GM10266 (cell line): Measurements from ENCODE around the gene FAM117A.
A peak's percentile ranks its signal among the peaks of the same experiment; 100 is the strongest.
"Not testable (repeated sequence)": the region's sequence is repeated elsewhere in the genome, so short reads cannot be mapped to it uniquely, and the experiment has no call there.

Experiments used
- DNase-seq: peaks from one replicate; pipeline ENCODE4 v3.0.0; 2012; ENCODE audit errors: extremely low spot score
- TF ChIP-seq, protein P1 (sequence below): IDR thresholded peaks from 2 replicates; pipeline ENCODE4 v1.5.1; 2012; ENCODE audit warnings: mild to moderate bottlenecking, low read depth; ENCODE audit not compliant: control insufficient read depth, insufficient read depth; ENCODE audit errors: missing control alignments

FAM117A gene

DNA sequence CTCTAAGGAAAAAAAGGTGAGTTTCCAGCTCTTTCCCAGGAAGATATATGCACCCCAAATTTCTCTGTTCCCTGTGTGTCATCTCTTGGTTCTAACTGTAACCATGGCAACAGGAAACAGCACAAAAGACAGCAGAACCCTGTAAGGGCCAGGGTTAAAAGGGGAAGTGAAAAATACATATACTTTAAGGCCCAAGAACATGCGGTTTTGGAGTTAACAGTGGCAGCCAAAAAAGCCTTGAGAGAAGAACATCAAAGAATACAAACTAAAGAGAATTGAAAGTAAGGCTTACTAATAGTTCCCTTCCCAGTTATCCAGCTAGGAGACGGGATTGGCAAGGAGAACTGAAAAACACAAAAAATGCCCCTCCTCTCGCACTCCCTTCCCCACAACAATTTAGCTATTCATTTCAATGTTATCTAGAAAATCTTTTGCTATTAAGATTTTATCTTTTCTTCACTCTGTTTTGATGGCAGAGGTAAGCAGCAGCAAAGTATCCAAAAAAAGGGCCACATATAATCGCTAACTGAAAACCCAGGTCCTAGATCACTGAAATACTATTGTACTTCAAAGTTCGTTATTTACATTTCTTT is 87.6 kb downstream of the FAM117A start:
- TF ChIP-seq, protein P1, sequence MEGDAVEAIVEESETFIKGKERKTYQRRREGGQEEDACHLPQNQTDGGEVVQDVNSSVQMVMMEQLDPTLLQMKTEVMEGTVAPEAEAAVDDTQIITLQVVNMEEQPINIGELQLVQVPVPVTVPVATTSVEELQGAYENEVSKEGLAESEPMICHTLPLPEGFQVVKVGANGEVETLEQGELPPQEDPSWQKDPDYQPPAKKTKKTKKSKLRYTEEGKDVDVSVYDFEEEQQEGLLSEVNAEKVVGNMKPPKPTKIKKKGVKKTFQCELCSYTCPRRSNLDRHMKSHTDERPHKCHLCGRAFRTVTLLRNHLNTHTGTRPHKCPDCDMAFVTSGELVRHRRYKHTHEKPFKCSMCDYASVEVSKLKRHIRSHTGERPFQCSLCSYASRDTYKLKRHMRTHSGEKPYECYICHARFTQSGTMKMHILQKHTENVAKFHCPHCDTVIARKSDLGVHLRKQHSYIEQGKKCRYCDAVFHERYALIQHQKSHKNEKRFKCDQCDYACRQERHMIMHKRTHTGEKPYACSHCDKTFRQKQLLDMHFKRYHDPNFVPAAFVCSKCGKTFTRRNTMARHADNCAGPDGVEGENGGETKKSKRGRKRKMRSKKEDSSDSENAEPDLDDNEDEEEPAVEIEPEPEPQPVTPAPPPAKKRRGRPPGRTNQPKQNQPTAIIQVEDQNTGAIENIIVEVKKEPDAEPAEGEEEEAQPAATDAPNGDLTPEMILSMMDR: no peak
- DNase-seq: peak; percentile 81

DNA sequence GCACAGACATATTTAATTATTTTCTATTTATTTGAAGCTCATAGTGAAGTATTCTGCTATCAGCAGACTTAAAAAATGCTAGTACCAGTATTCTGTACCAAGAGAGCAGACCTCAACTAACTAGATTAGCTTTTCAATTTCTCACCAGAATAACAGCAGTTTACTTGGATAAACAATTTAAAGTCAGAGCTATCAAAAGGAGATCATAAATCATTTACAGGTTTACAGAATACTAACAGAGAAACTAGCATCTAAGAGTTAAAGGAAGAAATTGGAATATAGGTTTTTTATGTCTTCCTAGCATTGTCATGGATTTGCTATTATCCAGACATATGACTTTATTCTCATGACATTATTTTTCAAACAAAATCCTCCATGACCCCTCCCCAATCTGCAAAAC is 89.4 kb downstream of the FAM117A start:
- TF ChIP-seq, protein P1: no peak
- no peak for DNase-seq

DNA sequence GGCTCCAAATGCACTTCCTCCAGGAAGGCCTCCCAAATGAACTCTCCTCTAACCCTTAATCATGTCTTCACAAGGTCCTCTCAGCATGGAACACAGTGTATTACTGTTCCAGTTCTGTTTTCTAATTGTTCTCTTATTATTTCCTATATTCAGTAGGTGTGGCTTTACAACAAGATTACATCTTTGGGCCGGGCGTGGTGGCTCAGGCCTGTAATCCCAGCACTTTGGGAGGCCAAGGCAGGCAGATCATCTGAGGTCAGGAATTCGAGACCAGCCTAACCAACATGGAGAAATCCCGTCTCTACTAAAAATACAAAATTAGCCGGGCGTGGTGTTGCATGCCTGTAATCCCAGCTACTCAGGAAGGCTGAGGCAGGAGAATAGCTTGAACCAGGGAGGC is 90.3 kb downstream of the FAM117A start:
- DNase-seq: not testable (repeated sequence)

DNA sequence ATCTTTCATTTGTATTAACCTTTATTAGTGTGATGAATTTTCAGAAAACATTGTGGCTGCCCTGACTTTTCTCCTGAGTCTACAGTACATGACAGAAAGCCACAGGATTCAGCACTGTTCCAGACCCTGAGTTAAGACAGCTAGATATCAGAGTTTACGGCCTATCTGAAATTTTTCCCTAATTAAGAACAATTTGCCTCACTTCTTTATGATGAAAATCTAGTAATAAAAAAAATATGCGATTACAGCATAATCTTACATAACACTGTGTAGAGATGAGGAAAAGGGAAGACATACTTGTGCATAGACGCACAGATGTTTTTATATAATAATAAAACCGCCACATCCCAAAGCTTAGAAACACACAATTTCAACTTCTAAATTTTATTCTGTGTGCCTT is 93.3 kb downstream of the FAM117A start:
- TF ChIP-seq, protein P1: no peak
- no peak for DNase-seq

DNA sequence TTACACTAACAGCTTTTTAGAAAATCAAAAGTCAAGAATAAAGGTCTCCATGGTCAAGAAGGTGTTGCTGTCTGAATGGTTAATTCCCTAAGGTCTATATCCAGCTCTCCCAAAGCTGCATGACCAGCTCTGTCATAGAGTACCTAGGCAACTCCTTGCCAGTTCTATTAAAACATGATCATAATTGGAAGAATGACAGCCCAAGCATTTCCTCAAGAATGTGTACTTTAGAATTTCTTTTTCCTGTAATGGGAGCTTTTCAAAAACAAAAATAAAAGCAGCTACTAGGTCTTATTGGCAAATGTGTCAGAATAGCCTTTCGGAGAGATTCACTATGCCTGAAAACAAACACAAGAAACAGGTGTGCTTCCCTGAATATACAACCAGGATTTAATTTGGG is 93.9 kb downstream of the FAM117A start:
- TF ChIP-seq, protein P1: no peak
- DNase-seq: no peak

DNA sequence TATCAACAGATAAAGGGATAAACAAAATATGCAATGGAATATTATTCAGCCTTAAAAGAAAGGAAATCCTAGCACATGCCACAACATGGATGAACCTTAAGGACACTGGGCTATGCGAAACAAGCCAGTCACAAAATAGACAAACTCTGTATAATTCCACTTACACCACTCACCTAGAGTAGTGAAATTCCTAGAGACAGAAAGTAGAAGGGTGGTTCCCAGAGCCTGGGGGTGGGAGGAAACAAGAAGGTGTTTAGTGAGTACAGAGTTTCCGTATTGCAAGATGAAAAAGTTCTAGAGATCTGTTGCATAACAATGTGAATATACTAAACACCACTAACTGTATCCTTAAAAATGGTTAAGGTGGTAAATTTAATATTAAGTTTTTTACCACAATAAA is 96.1 kb downstream of the FAM117A start:
- TF ChIP-seq, protein P1: no peak
- DNase-seq: no peak

DNA sequence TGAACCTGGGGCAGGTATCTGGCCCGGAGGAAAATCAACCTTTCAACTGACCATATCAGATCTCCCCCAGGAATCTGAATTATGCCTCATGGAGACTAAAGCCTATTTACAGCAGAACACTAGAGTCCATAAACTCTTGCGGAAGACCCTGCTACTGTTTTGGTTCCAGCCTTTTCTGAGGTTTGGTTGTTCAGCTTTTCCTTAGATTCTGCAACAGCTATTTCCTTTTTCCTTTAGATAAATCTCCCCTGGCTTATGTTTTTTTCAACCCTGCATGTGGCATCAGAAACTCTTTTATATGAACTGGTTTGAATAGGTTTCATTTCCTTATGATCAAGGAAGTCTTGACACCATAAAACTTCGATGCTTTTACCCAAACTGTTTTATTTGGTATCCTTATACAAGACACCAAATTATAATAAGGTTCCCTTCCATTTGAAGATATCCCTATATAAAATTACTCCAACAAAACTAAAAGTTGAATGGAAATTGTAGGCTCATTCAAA is 99.2 kb downstream of the FAM117A start:
- DNase-seq: no peak
- TF ChIP-seq, protein P1: no peak
